Measurements from ENCODE around the gene DMKN.

Gene DMKN

GRCh38 chr19:35490364-35490763, 23.1 kb downstream of the DMKN start, which contains the start of gene KRTDAP:
TSS of gene KRTDAP (minus strand) at chr19:35490464. CDS start at chr19:35490442, 22 bp downstream.
- H3K36me3 ChIP-seq (ENCODE audit: insufficient read depth, low read length): no peaks in the 10 kb centered on the region
- H3K4me1 ChIP-seq (ENCODE audit: insufficient read depth, low read length, poor library complexity, severe bottlenecking): no peaks in the 10 kb centered on the region
- no peaks in the 10 kb centered on the region for H3K79me2 ChIP-seq (ENCODE audit: insufficient read depth, low read length)
- H3K9me2 ChIP-seq (replicated peaks; ENCODE audit: low read depth, low read length): no peaks in the 10 kb centered on the region
- H3K27me3 ChIP-seq (ENCODE audit: insufficient read depth, low read length, poor library complexity, severe bottlenecking): no peaks in the 10 kb centered on the region
- no peak within 1 kb of the TSS for H3K4me3 ChIP-seq (ENCODE audit: low read length, poor library complexity, severe bottlenecking)
- no peak within 1 kb of the TSS for H3K9ac ChIP-seq (ENCODE audit: low read depth, low read length, poor library complexity, severe bottlenecking)
- H2AFZ ChIP-seq (ENCODE audit: low read length): no peak within 1 kb of the TSS
- no peaks in the 10 kb centered on the region for H3F3A ChIP-seq (ENCODE audit: low read depth)
- H3K4me2 ChIP-seq (ENCODE audit: low read depth, low read length, poor library complexity, severe bottlenecking): no peak within 1 kb of the TSS
- H3K9me3 ChIP-seq (ENCODE audit: insufficient read depth, low read depth, low read length): no peaks in the 10 kb centered on the region
- TF ChIP-seq CTCF (conservative IDR thresholded peaks at IDR 0.05; ENCODE audit: low read length) (no peak), EZH2phosphoT487 (IDR thresholded peaks at IDR 0.05; ENCODE audit: borderline replicate concordance) (no peak)
- H4K20me1 ChIP-seq (ENCODE audit: insufficient read depth, low read length, poor library complexity, severe bottlenecking): no peaks in the 10 kb centered on the region

DNA sequence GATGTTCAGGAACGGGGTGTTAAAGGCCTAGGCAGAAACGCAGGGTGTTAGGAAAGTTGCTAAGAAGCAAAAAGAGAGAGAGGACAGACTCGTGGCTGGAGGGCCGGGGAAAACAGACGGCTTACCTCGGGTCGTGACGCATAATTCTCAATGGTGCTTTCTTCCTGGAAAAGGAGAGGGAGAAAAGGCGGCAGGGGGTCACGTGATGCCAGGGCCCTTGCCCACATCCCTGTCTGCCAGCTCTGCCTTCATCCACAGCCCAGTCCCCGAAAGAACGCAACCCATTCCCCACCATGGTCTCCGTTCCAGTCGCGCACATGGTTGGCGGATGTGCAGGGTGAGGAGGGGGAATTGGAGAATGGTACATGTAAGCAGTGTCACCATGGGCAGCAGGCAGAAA, 24.8 kb downstream of the DMKN start:
- Histone ChIP-seq H3K27me3 (ENCODE audit: insufficient read depth, low read length, poor library complexity, severe bottlenecking) (no peaks in the 10 kb centered on the region), H3K4me1 (ENCODE audit: insufficient read depth, low read length, poor library complexity, severe bottlenecking) (peaks cover 5% of the 10 kb centered on the region), H2AFZ (ENCODE audit: low read length) (no peak overlapping the region), H3K4me3 (ENCODE audit: low read length, poor library complexity, severe bottlenecking) (no peak overlapping the region), H3K79me2 (ENCODE audit: insufficient read depth, low read length) (no peaks in the 10 kb centered on the region), H3K9me3 (ENCODE audit: insufficient read depth, low read depth, low read length) (no peaks in the 10 kb centered on the region), H3K9ac (ENCODE audit: low read depth, low read length, poor library complexity, severe bottlenecking) (no peak overlapping the region), H3F3A (ENCODE audit: low read depth) (no peaks in the 10 kb centered on the region), H4K20me1 (ENCODE audit: insufficient read depth, low read length, poor library complexity, severe bottlenecking) (no peaks in the 10 kb centered on the region), H3K36me3 (ENCODE audit: insufficient read depth, low read length) (no peaks in the 10 kb centered on the region), H3K9me2 (replicated peaks; ENCODE audit: low read depth, low read length) (no peaks in the 10 kb centered on the region), H3K4me2 (ENCODE audit: low read depth, low read length, poor library complexity, severe bottlenecking) (no peak overlapping the region)
- TF ChIP-seq CTCF (conservative IDR thresholded peaks at IDR 0.05; ENCODE audit: low read length) (no peak), EZH2phosphoT487 (IDR thresholded peaks at IDR 0.05; ENCODE audit: borderline replicate concordance) (no peak)

DNA sequence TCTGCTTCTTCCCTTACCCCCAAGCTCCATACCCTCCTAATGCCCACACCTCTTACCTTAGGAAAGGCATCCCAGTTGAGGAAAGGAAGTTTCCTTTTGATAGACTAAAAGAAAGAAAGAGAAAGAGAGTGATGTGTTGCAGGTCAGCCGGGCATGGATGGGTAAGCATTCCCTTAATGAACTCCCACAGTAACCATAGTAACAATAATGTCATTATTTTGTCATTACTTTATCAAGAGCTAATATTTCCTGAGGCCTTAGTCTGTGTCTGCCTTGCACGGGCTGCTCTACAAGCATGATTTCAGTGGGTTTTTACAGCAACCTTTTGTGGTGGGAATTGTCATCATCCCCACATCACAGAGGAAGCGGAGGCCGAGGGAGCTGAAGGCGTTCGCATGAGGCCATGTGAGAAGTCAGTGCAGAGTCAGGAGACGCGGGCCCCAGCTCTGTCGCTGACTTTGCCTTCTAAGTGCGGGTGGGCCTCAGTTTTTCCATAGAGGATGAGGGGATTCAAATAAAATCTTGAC, 25.7 kb downstream of the DMKN start:
- Histone ChIP-seq H4K20me1 (ENCODE audit: insufficient read depth, low read length, poor library complexity, severe bottlenecking) (no peaks in the 10 kb centered on the region), H3K27me3 (ENCODE audit: insufficient read depth, low read length, poor library complexity, severe bottlenecking) (no peaks in the 10 kb centered on the region)

More for the DNA sequence above, 25.7 kb downstream of the DMKN start:
- Histone ChIP-seq H2AFZ (ENCODE audit: low read length) (no peak overlapping the region), H3F3A (ENCODE audit: low read depth) (no peaks in the 10 kb centered on the region), H3K9me2 (replicated peaks; ENCODE audit: low read depth, low read length) (no peaks in the 10 kb centered on the region), H3K79me2 (ENCODE audit: insufficient read depth, low read length) (no peaks in the 10 kb centered on the region), H3K4me1 (ENCODE audit: insufficient read depth, low read length, poor library complexity, severe bottlenecking) (peaks cover 5% of the 10 kb centered on the region), H3K9ac (ENCODE audit: low read depth, low read length, poor library complexity, severe bottlenecking) (no peak overlapping the region), H3K4me2 (ENCODE audit: low read depth, low read length, poor library complexity, severe bottlenecking) (no peak overlapping the region), H3K36me3 (ENCODE audit: insufficient read depth, low read length) (no peaks in the 10 kb centered on the region), H3K9me3 (ENCODE audit: insufficient read depth, low read depth, low read length) (no peaks in the 10 kb centered on the region), H3K4me3 (ENCODE audit: low read length, poor library complexity, severe bottlenecking) (no peak overlapping the region)
- TF ChIP-seq EZH2phosphoT487 (IDR thresholded peaks at IDR 0.05; ENCODE audit: borderline replicate concordance): no peak
- no peak for TF ChIP-seq CTCF (conservative IDR thresholded peaks at IDR 0.05; ENCODE audit: low read length)
